ENCODE results near the gene GRIN2A.

GRIN2A gene

GRCh38 chr16:10181196-10182162 is 749 bp downstream of the GRIN2A start:
- peak; percentile 89 for DNase-seq
- Histone ChIP-seq H3K79me2 (ENCODE audit: control insufficient read depth, insufficient read depth, low read length) (no peaks in the 10 kb centered on the region), H3K9ac (ENCODE audit: low read length) (peak overlapping the region; percentile 31), H3K4me3 (ENCODE audit: low read length) (peak overlapping the region; percentile 11), H2BK5ac (ENCODE audit: low read length) (no peak overlapping the region), H3K36me3 (ENCODE audit: control insufficient read depth, insufficient read depth, low read length) (no peaks in the 10 kb centered on the region), H4K5ac (ENCODE audit: low read length) (no peak overlapping the region), H3K27ac (ENCODE audit: low read depth, low read length) (no peak overlapping the region), H3K4me2 (ENCODE audit: low read length) (peak overlapping the region; percentile 92), H3K23ac (ENCODE audit: low read length) (no peak overlapping the region), H2BK15ac (replicated peaks; ENCODE audit: low read depth) (no peak overlapping the region), H3K27me3 (ENCODE audit: insufficient read depth, low read length, poor library complexity) (peaks cover 6% of the 10 kb centered on the region), H3K18ac (ENCODE audit: low read length) (no peak overlapping the region), H3K79me1 (ENCODE audit: low read length) (no peaks in the 10 kb centered on the region), H2AK5ac (ENCODE audit: low read length) (no peak overlapping the region), H3K4me1 (ENCODE audit: control insufficient read depth, low read depth, low read length) (no peaks in the 10 kb centered on the region), H3K56ac (ENCODE audit: low read length) (peak overlapping the region; percentile 80), H4K8ac (ENCODE audit: low read depth, low read length) (no peak overlapping the region), H3K4ac (ENCODE audit: low read depth, low read length) (no peak overlapping the region), H2BK120ac (ENCODE audit: low read depth, low read length) (no peak overlapping the region)
- no CpG with 5 or more reads among the region's 85 CpGs for WGBS (ENCODE audit: extremely low coverage, insufficient coverage, low lambda C conversion rate)

- WGBS (ENCODE audit: extremely low coverage, insufficient coverage, low lambda C conversion rate): no CpG with 5 or more reads among the region's 24 CpGs
- peak overlapping the region; percentile 12 for H3K9ac ChIP-seq (ENCODE audit: low read length)
- H3K56ac ChIP-seq (ENCODE audit: low read length): peak overlapping the region; percentile 31
- H4K5ac ChIP-seq (ENCODE audit: low read length): no peak overlapping the region
- peaks cover 6% of the 10 kb centered on the region for H3K27me3 ChIP-seq (ENCODE audit: insufficient read depth, low read length, poor library complexity)
- no peak overlapping the region for H3K27ac ChIP-seq (ENCODE audit: low read depth, low read length)
- no peaks in the 10 kb centered on the region for H3K79me1 ChIP-seq (ENCODE audit: low read length)
- H3K23ac ChIP-seq (ENCODE audit: low read length): no peak overlapping the region
- no peak overlapping the region for H3K4me3 ChIP-seq (ENCODE audit: low read length)
- peak overlapping the region; percentile 92 for H3K4me2 ChIP-seq (ENCODE audit: low read length)
- no peak overlapping the region for H3K4ac ChIP-seq (ENCODE audit: low read depth, low read length)
- H3K79me2 ChIP-seq (ENCODE audit: control insufficient read depth, insufficient read depth, low read length): no peaks in the 10 kb centered on the region
- no peaks in the 10 kb centered on the region for H3K4me1 ChIP-seq (ENCODE audit: control insufficient read depth, low read depth, low read length)
- H3K36me3 ChIP-seq (ENCODE audit: control insufficient read depth, insufficient read depth, low read length): no peaks in the 10 kb centered on the region
- no peak overlapping the region for H2BK5ac ChIP-seq (ENCODE audit: low read length)
- no peak overlapping the region for H2BK15ac ChIP-seq (replicated peaks; ENCODE audit: low read depth)
- no peak overlapping the region for H2BK120ac ChIP-seq (ENCODE audit: low read depth, low read length)
- peak; percentile 82 for DNase-seq
- no peak overlapping the region for H3K18ac ChIP-seq (ENCODE audit: low read length)
- no peak overlapping the region for H4K8ac ChIP-seq (ENCODE audit: low read depth, low read length)
- no peak overlapping the region for H2AK5ac ChIP-seq (ENCODE audit: low read length)
Measured at GRCh38 chr16:10180771-10181163, 1.5 kb downstream of the GRIN2A start.

- H4K8ac ChIP-seq (ENCODE audit: low read depth, low read length): no peak overlapping the region
- H2BK5ac ChIP-seq (ENCODE audit: low read length): no peak overlapping the region
- H4K5ac ChIP-seq (ENCODE audit: low read length): no peak overlapping the region
- H3K9ac ChIP-seq (ENCODE audit: low read length): no peak overlapping the region
- no peak overlapping the region for H3K4me3 ChIP-seq (ENCODE audit: low read length)
- H3K27ac ChIP-seq (ENCODE audit: low read depth, low read length): no peak overlapping the region
- no CpG with 5 or more reads among the region's 53 CpGs for WGBS (ENCODE audit: extremely low coverage, insufficient coverage, low lambda C conversion rate)
- H2AK5ac ChIP-seq (ENCODE audit: low read length): no peak overlapping the region
- H3K79me2 ChIP-seq (ENCODE audit: control insufficient read depth, insufficient read depth, low read length): no peaks in the 10 kb centered on the region
- no peak overlapping the region for H3K4me2 ChIP-seq (ENCODE audit: low read length)
- no peak overlapping the region for H2BK120ac ChIP-seq (ENCODE audit: low read depth, low read length)
- H2BK15ac ChIP-seq (replicated peaks; ENCODE audit: low read depth): no peak overlapping the region
- DNase-seq: no peak
- no peaks in the 10 kb centered on the region for H3K36me3 ChIP-seq (ENCODE audit: control insufficient read depth, insufficient read depth, low read length)
- H3K79me1 ChIP-seq (ENCODE audit: low read length): no peaks in the 10 kb centered on the region
- H3K56ac ChIP-seq (ENCODE audit: low read length): no peak overlapping the region
- H3K18ac ChIP-seq (ENCODE audit: low read length): no peak overlapping the region
- H3K4me1 ChIP-seq (ENCODE audit: control insufficient read depth, low read depth, low read length): no peaks in the 10 kb centered on the region
- H3K27me3 ChIP-seq (ENCODE audit: insufficient read depth, low read length, poor library complexity): peaks cover 6% of the 10 kb centered on the region
- no peak overlapping the region for H3K23ac ChIP-seq (ENCODE audit: low read length)
- H3K4ac ChIP-seq (ENCODE audit: low read depth, low read length): no peak overlapping the region
Measured at GRCh38 chr16:10180042-10180770, 2.0 kb downstream of the GRIN2A start.

GRCh38 chr16:10178526-10178925 is 3.7 kb downstream of the GRIN2A start:
- Histone ChIP-seq H3K56ac (ENCODE audit: low read length) (no peak overlapping the region), H3K18ac (ENCODE audit: low read length) (no peak overlapping the region), H3K4ac (ENCODE audit: low read depth, low read length) (no peak overlapping the region), H2BK120ac (ENCODE audit: low read depth, low read length) (no peak overlapping the region), H3K9ac (ENCODE audit: low read length) (no peak overlapping the region), H3K79me2 (ENCODE audit: control insufficient read depth, insufficient read depth, low read length) (no peaks in the 10 kb centered on the region), H2AK5ac (ENCODE audit: low read length) (no peak overlapping the region), H3K36me3 (ENCODE audit: control insufficient read depth, insufficient read depth, low read length) (no peaks in the 10 kb centered on the region), H3K27me3 (ENCODE audit: insufficient read depth, low read length, poor library complexity) (no peaks in the 10 kb centered on the region), H4K5ac (ENCODE audit: low read length) (no peak overlapping the region), H3K4me3 (ENCODE audit: low read length) (no peak overlapping the region), H3K79me1 (ENCODE audit: low read length) (no peaks in the 10 kb centered on the region), H3K4me1 (ENCODE audit: control insufficient read depth, low read depth, low read length) (no peaks in the 10 kb centered on the region), H2BK15ac (replicated peaks; ENCODE audit: low read depth) (no peak overlapping the region), H3K23ac (ENCODE audit: low read length) (no peak overlapping the region), H3K4me2 (ENCODE audit: low read length) (no peak overlapping the region), H2BK5ac (ENCODE audit: low read length) (no peak overlapping the region), H4K8ac (ENCODE audit: low read depth, low read length) (no peak overlapping the region), H3K27ac (ENCODE audit: low read depth, low read length) (no peak overlapping the region)
- no peak for DNase-seq
- no CpG with 5 or more reads among the region's 3 CpGs for WGBS (ENCODE audit: extremely low coverage, insufficient coverage, low lambda C conversion rate)

GRCh38 chr16:10178080-10178479 is 4.1 kb downstream of the GRIN2A start:
- H4K8ac ChIP-seq (ENCODE audit: low read depth, low read length): no peak overlapping the region
- DNase-seq: peak; percentile 11
- no CpG with 5 or more reads among the region's 2 CpGs for WGBS (ENCODE audit: extremely low coverage, insufficient coverage, low lambda C conversion rate)

More at GRCh38 chr16:10178080-10178479, 4.1 kb downstream of the GRIN2A start:
- no peak overlapping the region for H3K4me3 ChIP-seq (ENCODE audit: low read length)
- no peak overlapping the region for H3K4me2 ChIP-seq (ENCODE audit: low read length)
- no peaks in the 10 kb centered on the region for H3K27me3 ChIP-seq (ENCODE audit: insufficient read depth, low read length, poor library complexity)
- H3K79me1 ChIP-seq (ENCODE audit: low read length): no peaks in the 10 kb centered on the region
- no peak overlapping the region for H2BK15ac ChIP-seq (replicated peaks; ENCODE audit: low read depth)
- no peak overlapping the region for H3K9ac ChIP-seq (ENCODE audit: low read length)
- no peak overlapping the region for H3K56ac ChIP-seq (ENCODE audit: low read length)
- peaks cover 2% of the 10 kb centered on the region for H3K4me1 ChIP-seq (ENCODE audit: control insufficient read depth, low read depth, low read length)
- no peaks in the 10 kb centered on the region for H3K79me2 ChIP-seq (ENCODE audit: control insufficient read depth, insufficient read depth, low read length)
- no peak overlapping the region for H3K23ac ChIP-seq (ENCODE audit: low read length)
- H3K4ac ChIP-seq (ENCODE audit: low read depth, low read length): no peak overlapping the region
- no peak overlapping the region for H4K5ac ChIP-seq (ENCODE audit: low read length)
- no peak overlapping the region for H2AK5ac ChIP-seq (ENCODE audit: low read length)
- no peak overlapping the region for H2BK5ac ChIP-seq (ENCODE audit: low read length)
- H3K18ac ChIP-seq (ENCODE audit: low read length): no peak overlapping the region
- no peak overlapping the region for H2BK120ac ChIP-seq (ENCODE audit: low read depth, low read length)
- H3K27ac ChIP-seq (ENCODE audit: low read depth, low read length): no peak overlapping the region
- H3K36me3 ChIP-seq (ENCODE audit: control insufficient read depth, insufficient read depth, low read length): no peaks in the 10 kb centered on the region
